Body of pancreas (tissue), 4 donors: Measurements from ENCODE around the gene DZIP1. TPM values are rescaled to one million over a fixed set of nuclear protein-coding genes. Genes with fewer than 3 reads are reported as not detected.
A peak's percentile ranks its signal among the peaks of the same experiment; 100 is the strongest.
"Not testable (repeated sequence)": the region's sequence is repeated elsewhere in the genome, so short reads cannot be mapped to it uniquely, and the experiment has no call there.

Source experiments
- ATAC-seq: fragments of 150-250 bp; one replicate; pipeline ENCODE4 v1.9.1; 2016
- DNase-seq, 4 donors: peaks; one replicate each; pipeline ENCODE4 v3.0.0-alpha.2; 2019
- H3K27ac ChIP-seq, 4 donors: fragments of 200-600 bp; sonication (generic); 1 replicate in 3 of 4; 2 replicates in 1 of 4; pipeline versions ENCODE4 v1.5.1 to v1.6.1; 2016 to 2019; ENCODE audit warnings: mild to moderate bottlenecking in 1 of 4, mixed read lengths in 1 of 4, moderate library complexity in 1 of 4
- H3K27me3 ChIP-seq, 2 donors: fragments of 200-600 bp; sonication (generic); one replicate each; pipeline ENCODE4 v1.6.0; 2016; ENCODE audit warnings: mild to moderate bottlenecking in 1 of 2
- H3K36me3 ChIP-seq, 2 donors: fragments of 200-600 bp; sonication (generic); replicated peaks in 1 of 2; 2 replicates each; pipeline ENCODE4 v1.5.1; 2016; ENCODE audit warnings: low read depth in 2 of 2; ENCODE audit not compliant: insufficient read depth in 1 of 2
- H3K4me1 ChIP-seq: fragments of 200-600 bp; sonication (generic); one replicate; pipeline ENCODE4 v1.6.0; 2016
- H3K4me3 ChIP-seq, 2 donors: fragments of 200-600 bp; sonication (generic); 1 replicate in 1 of 2; 2 replicates in 1 of 2; pipeline ENCODE4 v1.5.1; 2016 to 2019
- H3K9me3 ChIP-seq, 3 donors: fragments of 200-600 bp; sonication (generic); 1 replicate in 2 of 3; 2 replicates in 1 of 3; pipeline ENCODE4 v1.5.1; 2016
- POLR2A ChIP-seq, 3 donors: fragments of 450-650 bp; IDR thresholded peaks; one replicate each; pipeline ENCODE4 v1.6.1; 2016; ENCODE audit warnings: antibody characterized with exemption in 3 of 3, mild to moderate bottlenecking in 2 of 3
- WGBS, 2 donors: methylation state at CpG; one replicate each; pipeline ENCODE4 v1.1.5; 2017; 5-methylcytosine and 5-hydroxymethylcytosine counted together
- intact Hi-C: fragments of 100-400 bp; cut with DNase I; formaldehyde crosslinking; loops from one replicate; pipeline ENCODE4 v1.15.1; 2023
- total RNA-seq, 2 donors: library from RNA; depleted of rRNA; stranded (reverse); fragments of >200 nt; gene quantifications; one replicate each; pipeline ENCODE4 v1.1.0, GENCODE V29; 2016
- TF ChIP-seq, protein P1 (sequence below), 7 experiments: fragments of 450-650 bp in 4 of 7; fragments of 200-600 bp in 3 of 7; sonication (generic) in 3 of 7; IDR thresholded peaks; one replicate each; pipeline ENCODE4 v1.5.1; 2016 to 2019; ENCODE audit warnings: antibody characterized with exemption in 7 of 7

The DZIP1 gene
- total RNA-seq, 2 donors from 2014 or later = 17.5 to 42.0 TPM

GRCh38 chr13:95570016-95570415 lies 74.5 kb downstream of the DZIP1 start:
- Histone ChIP-seq H3K4me3 (no peak overlapping the region), H3K36me3 (peaks cover 0 to 5% of the 10 kb centered on the region in 2 donors), H3K9me3 (no peaks in the 10 kb centered on the region), H3K27ac (no peak overlapping the region), H3K27me3 (no peaks in the 10 kb centered on the region), H3K4me1 (peaks cover 12% of the 10 kb centered on the region)
- WGBS, 2 donors = 84 to 86% methylated on average over 5 of the region's 5 CpGs
- intact Hi-C loops = no loop called here
- ATAC-seq (no peak), DNase-seq (no peak)
- no peak for TF ChIP-seq POLR2A (IDR thresholded peaks at IDR 0.05)
- TF ChIP-seq, protein P1, sequence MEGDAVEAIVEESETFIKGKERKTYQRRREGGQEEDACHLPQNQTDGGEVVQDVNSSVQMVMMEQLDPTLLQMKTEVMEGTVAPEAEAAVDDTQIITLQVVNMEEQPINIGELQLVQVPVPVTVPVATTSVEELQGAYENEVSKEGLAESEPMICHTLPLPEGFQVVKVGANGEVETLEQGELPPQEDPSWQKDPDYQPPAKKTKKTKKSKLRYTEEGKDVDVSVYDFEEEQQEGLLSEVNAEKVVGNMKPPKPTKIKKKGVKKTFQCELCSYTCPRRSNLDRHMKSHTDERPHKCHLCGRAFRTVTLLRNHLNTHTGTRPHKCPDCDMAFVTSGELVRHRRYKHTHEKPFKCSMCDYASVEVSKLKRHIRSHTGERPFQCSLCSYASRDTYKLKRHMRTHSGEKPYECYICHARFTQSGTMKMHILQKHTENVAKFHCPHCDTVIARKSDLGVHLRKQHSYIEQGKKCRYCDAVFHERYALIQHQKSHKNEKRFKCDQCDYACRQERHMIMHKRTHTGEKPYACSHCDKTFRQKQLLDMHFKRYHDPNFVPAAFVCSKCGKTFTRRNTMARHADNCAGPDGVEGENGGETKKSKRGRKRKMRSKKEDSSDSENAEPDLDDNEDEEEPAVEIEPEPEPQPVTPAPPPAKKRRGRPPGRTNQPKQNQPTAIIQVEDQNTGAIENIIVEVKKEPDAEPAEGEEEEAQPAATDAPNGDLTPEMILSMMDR (IDR thresholded peaks at IDR 0.05) = no peak

DNA sequence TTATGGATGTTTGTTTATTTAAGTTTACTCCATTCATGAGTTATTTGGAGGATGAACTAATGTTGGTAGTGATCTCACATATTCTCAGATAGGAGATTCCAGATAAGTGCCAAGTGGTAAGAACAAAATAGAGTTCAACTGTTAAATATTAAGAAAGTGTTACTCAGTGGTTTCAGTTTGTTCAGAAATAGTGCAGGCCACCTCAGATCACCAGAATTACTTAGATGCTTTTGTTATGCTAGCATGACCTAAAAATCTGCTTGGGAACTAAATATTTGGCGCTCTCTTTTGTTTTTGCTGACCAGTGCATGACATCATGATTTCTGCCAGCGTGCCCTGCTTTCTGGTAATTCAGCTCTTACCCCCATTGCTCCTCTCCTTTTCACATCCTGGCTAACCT lies 76.4 kb downstream of the DZIP1 start:
- DNase-seq = no peak
- Histone ChIP-seq H3K36me3 (peaks cover 0 to 5% of the 10 kb centered on the region in 2 donors), H3K4me3 (no peak overlapping the region), H3K27ac (no peak overlapping the region), H3K27me3 (no peaks in the 10 kb centered on the region), H3K9me3 (no peaks in the 10 kb centered on the region), H3K4me1 (peaks cover 28% of the 10 kb centered on the region)
- ATAC-seq = no peak
- intact Hi-C loops = no loop called here
- 91 to 100% methylated on average over 2 of the region's 2 CpGs for WGBS, 2 donors
- TF ChIP-seq POLR2A (IDR thresholded peaks at IDR 0.05) = no peak

GRCh38 chr13:95565758-95566157 lies 78.7 kb downstream of the DZIP1 start:
- DNase-seq, H3K4me3 ChIP-seq, H3K36me3 ChIP-seq, H3K9me3 ChIP-seq, ATAC-seq, H3K27me3 ChIP-seq, intact Hi-C loops: not testable (repeated sequence)
- Histone ChIP-seq H3K4me1 (peaks cover 22% of the 10 kb centered on the region), H3K27ac (peak overlapping the region in 1 of 4 donors; percentile 63)
- 93 to 100% methylated on average over 1 of the region's 1 CpG for WGBS, 2 donors

GRCh38 chr13:95564733-95565291 lies 79.7 kb downstream of the DZIP1 start:
- Histone ChIP-seq H3K4me1 (peaks cover 26% of the 10 kb centered on the region), H3K27me3 (no peaks in the 10 kb centered on the region), H3K4me3 (no peak overlapping the region), H3K9me3 (no peaks in the 10 kb centered on the region), H3K36me3 (peaks cover 0 to 5% of the 10 kb centered on the region in 2 donors), H3K27ac (peak overlapping the region in 2 of 4 donors; percentile 51 to 63)
- DNase-seq (no peak), ATAC-seq (peak; percentile 21)
- WGBS, 2 donors = 35 to 47% methylated on average over 5 of the region's 5 CpGs
- intact Hi-C loops = no loop called here
- TF ChIP-seq, protein P1 (IDR thresholded peaks at IDR 0.05) = no peak
- no peak for TF ChIP-seq POLR2A (IDR thresholded peaks at IDR 0.05)

DNA sequence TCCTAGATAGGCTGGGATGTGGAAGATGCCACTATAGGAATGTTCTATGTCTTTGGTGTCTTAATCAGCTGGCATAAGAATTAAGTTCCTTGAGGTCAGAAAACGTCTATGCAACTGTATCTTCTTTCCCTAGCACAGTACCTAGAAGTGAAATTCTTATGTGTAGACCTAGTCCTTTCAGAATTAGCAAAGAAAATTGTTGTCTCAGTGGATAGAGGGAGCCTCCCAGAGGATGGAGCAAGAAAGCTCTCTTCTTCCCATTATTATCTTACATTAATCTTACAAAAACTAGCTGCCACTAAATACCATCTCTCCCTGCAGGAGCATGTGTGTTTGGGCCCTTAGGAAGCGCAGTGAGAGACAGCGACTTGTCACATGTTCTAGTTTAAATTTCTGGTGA lies 80.4 kb downstream of the DZIP1 start:
- no peak for ATAC-seq

More for the DNA sequence above, 80.4 kb downstream of the DZIP1 start:
- intact Hi-C loops = no loop called here
- TF ChIP-seq POLR2A (IDR thresholded peaks at IDR 0.05) = no peak
- TF ChIP-seq, protein P1 (IDR thresholded peaks at IDR 0.05) = no peak
- Histone ChIP-seq H3K4me1 (peaks cover 33% of the 10 kb centered on the region), H3K4me3 (no peak overlapping the region), H3K9me3 (no peaks in the 10 kb centered on the region), H3K36me3 (peaks cover 0 to 5% of the 10 kb centered on the region in 2 donors), H3K27me3 (no peaks in the 10 kb centered on the region), H3K27ac (peak overlapping the region in 2 of 4 donors; percentile 51 to 63)
- no peak for DNase-seq
- WGBS, 2 donors = 55 to 60% methylated on average over 3 of the region's 3 CpGs
